NCI-H2107 (cell line): ENCODE results near the gene NOPCHAP1.
"Not testable (repeated sequence)": the region's sequence is repeated elsewhere in the genome, so short reads cannot be mapped to it uniquely, and the experiment has no call there.

Experiments
- DNase-seq: peaks from one replicate; lab custom pipeline; 2025; lab: John Stamatoyannopoulos, UW

Gene NOPCHAP1

GRCh38 chr12:104964856-104965205, 21.3 kb upstream of the NOPCHAP1 start:
- DNase-seq = no peak

- no peak for DNase-seq
Observed at GRCh38 chr12:104966677-104967076, 19.4 kb upstream of the NOPCHAP1 start.

- no peak for DNase-seq
Observed at GRCh38 chr12:104969343-104969742, 16.8 kb upstream of the NOPCHAP1 start.

GRCh38 chr12:104971306-104971705, 14.8 kb upstream of the NOPCHAP1 start:
- no peak for DNase-seq

GRCh38 chr12:104973250-104973649, 12.9 kb upstream of the NOPCHAP1 start:
- DNase-seq = no peak

- no peak for DNase-seq
Observed at GRCh38 chr12:104974626-104975290, 11.4 kb upstream of the NOPCHAP1 start.

- DNase-seq = no peak
Observed at GRCh38 chr12:104975587-104976343, 10.4 kb upstream of the NOPCHAP1 start.

- DNase-seq = no peak
Observed at GRCh38 chr12:104976703-104977102, 9.4 kb upstream of the NOPCHAP1 start.

- not testable (repeated sequence) for DNase-seq
Observed at GRCh38 chr12:104977688-104978087, 8.4 kb upstream of the NOPCHAP1 start.

- DNase-seq = no peak
Observed at GRCh38 chr12:104985206-104985605, 910 bp upstream of the NOPCHAP1 start.

GRCh38 chr12:104990950-104991349, 4.8 kb downstream of the NOPCHAP1 start:
- no peak for DNase-seq

GRCh38 chr12:104991565-104992128, 5.5 kb downstream of the NOPCHAP1 start:
- no peak for DNase-seq

- DNase-seq = no peak
Observed at GRCh38 chr12:104994336-104994735, 8.2 kb downstream of the NOPCHAP1 start.

- DNase-seq = no peak
Observed at GRCh38 chr12:104997541-104997940, 11.4 kb downstream of the NOPCHAP1 start.

- peak; percentile 75 for DNase-seq
Observed at GRCh38 chr12:104998423-104999346, 12.6 kb downstream of the NOPCHAP1 start.

- DNase-seq = no peak
Observed at GRCh38 chr12:104999347-104999685, 13.2 kb downstream of the NOPCHAP1 start.

GRCh38 chr12:105001476-105001875, 15.4 kb downstream of the NOPCHAP1 start:
- DNase-seq = no peak

GRCh38 chr12:105013892-105014291, 27.8 kb downstream of the NOPCHAP1 start:
- no peak for DNase-seq

- DNase-seq = no peak
Observed at GRCh38 chr12:105014603-105015002, 28.5 kb downstream of the NOPCHAP1 start.

- DNase-seq = no peak
Observed at GRCh38 chr12:105015543-105015942, 29.4 kb downstream of the NOPCHAP1 start.

GRCh38 chr12:105018012-105018411, 31.9 kb downstream of the NOPCHAP1 start:
- DNase-seq = no peak

- no peak for DNase-seq
Observed at GRCh38 chr12:105018776-105019175, 32.7 kb downstream of the NOPCHAP1 start.
